Activated T-cell treated with anti-CD3 and anti-CD28 coated beads, Interleukin-2, amount 50 U/mL, for 24 hours (primary cell): ENCODE data around the gene NFATC2.

Experiments used
- DNase-seq: peaks from one replicate; pipeline ENCODE4 v3.0.0-alpha.2; 2020
- H3K27ac Mint-ChIP-seq: 2 replicates; pipeline ENCODE4 v1.8.0; 2020; ENCODE audit warnings: mild to moderate bottlenecking, mixed read lengths
- H3K27me3 Mint-ChIP-seq: 2 replicates; pipeline ENCODE4 v1.8.0; 2020; ENCODE audit warnings: mixed read lengths
- H3K36me3 Mint-ChIP-seq: 2 replicates; pipeline ENCODE4 v1.8.0; 2020; ENCODE audit warnings: low read depth, mixed read lengths
- H3K4me1 Mint-ChIP-seq: 2 replicates; pipeline ENCODE4 v1.8.0; 2020; ENCODE audit warnings: low read depth, mixed read lengths
- H3K4me3 Mint-ChIP-seq: 2 replicates; pipeline ENCODE4 v1.8.0; 2020; ENCODE audit warnings: mild to moderate bottlenecking, moderate library complexity, mixed read lengths
- H3K9me3 Mint-ChIP-seq: 2 replicates; pipeline ENCODE4 v1.8.0; 2020; ENCODE audit warnings: mixed read lengths

Gene NFATC2

DNA sequence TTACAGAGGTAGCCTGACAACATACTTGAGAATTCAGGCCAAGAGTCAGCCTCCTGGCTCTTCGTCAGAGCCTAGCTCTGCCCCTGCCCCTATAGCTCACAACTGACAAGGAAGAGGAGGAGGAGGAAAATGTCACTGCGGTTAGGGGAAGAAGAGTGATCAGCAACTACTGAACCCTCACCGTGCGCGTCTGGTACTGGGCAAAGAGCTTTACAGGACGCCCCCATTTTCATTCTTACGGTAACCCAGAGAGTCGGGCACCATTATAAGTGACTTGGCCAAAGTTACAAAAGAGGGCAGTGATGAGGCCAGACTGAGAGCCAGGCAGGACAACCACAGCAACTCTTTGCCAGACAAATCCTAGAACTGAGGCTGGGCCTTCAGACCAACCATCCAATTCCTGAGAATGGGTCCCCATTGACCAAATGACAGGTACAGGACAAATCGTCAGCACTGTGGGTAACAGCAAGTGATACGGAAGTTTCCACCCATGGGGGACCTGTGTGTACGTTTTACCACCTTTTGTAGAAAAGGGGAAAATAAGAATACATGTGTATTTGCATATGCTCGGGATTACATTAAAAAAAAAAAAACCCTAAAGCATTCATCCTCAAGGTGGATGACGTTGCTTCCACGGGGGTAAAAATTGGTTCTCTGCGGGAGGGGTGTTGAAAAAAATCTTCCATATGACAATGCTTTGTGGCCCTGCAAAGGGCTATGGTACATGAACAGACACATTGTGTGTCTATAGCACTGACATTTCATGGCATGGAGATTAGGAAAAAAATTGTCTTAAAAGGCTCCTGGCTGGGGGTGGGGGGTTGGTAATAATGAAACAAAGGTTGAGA, 118.0 kb downstream of the NFATC2 start:
- Mint-ChIP-seq H3K9me3 (no peaks in the 10 kb centered on the region), H3K27me3 (no peaks in the 10 kb centered on the region), H3K27ac (peak overlapping the region; percentile 90), H3K4me1 (peaks cover 88% of the 10 kb centered on the region), H3K4me3 (peak overlapping the region; percentile 54), H3K36me3 (peaks cover 94% of the 10 kb centered on the region)
- peak; percentile 66 for DNase-seq

GRCh38 chr20:51423810-51424209, 118.7 kb downstream of the NFATC2 start:
- peak overlapping the region; percentile 54 for H3K4me3 Mint-ChIP-seq
- H3K4me1 Mint-ChIP-seq = peaks cover 88% of the 10 kb centered on the region
- DNase-seq = no peak

DNA sequence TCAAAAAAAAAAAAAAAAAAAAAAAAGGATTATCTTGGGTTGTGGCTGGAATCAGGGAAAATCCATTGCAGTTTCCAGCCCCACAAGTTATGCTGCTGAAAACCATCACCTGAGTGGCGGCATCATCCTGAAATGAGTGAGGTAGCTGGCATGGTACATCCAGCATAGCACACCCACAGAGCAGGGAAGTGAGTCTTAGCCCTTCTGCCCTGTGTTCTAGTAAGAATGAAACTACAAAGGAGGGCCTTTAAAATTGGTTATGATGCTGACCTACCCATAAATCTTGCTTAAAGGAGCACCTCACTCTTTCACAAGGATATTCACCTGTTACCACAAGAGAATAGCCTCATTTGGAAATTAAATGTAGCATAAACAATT, 119.2 kb downstream of the NFATC2 start:
- H3K27ac Mint-ChIP-seq = peak overlapping the region; percentile 90
- no peaks in the 10 kb centered on the region for H3K9me3 Mint-ChIP-seq
- H3K4me3 Mint-ChIP-seq = peak overlapping the region; percentile 54
- peaks cover 94% of the 10 kb centered on the region for H3K36me3 Mint-ChIP-seq
- H3K27me3 Mint-ChIP-seq = no peaks in the 10 kb centered on the region
- peaks cover 85% of the 10 kb centered on the region for H3K4me1 Mint-ChIP-seq
- no peak for DNase-seq

More at GRCh38 chr20:51423810-51424209, 118.7 kb downstream of the NFATC2 start:
- peaks cover 94% of the 10 kb centered on the region for H3K36me3 Mint-ChIP-seq
- H3K27me3 Mint-ChIP-seq = no peaks in the 10 kb centered on the region
- peak overlapping the region; percentile 90 for H3K27ac Mint-ChIP-seq
- no peaks in the 10 kb centered on the region for H3K9me3 Mint-ChIP-seq

GRCh38 chr20:51422514-51423289, 119.8 kb downstream of the NFATC2 start:
- H3K4me3 Mint-ChIP-seq = peak overlapping the region; percentile 25
- H3K36me3 Mint-ChIP-seq = peaks cover 94% of the 10 kb centered on the region
- no peaks in the 10 kb centered on the region for H3K27me3 Mint-ChIP-seq
- peaks cover 85% of the 10 kb centered on the region for H3K4me1 Mint-ChIP-seq
- no peak for DNase-seq
- H3K9me3 Mint-ChIP-seq = no peaks in the 10 kb centered on the region
- H3K27ac Mint-ChIP-seq = peak overlapping the region; percentile 90

- H3K27ac Mint-ChIP-seq = peak overlapping the region; percentile 67
Observed at GRCh38 chr20:51420805-51421204, 121.7 kb downstream of the NFATC2 start.

DNA sequence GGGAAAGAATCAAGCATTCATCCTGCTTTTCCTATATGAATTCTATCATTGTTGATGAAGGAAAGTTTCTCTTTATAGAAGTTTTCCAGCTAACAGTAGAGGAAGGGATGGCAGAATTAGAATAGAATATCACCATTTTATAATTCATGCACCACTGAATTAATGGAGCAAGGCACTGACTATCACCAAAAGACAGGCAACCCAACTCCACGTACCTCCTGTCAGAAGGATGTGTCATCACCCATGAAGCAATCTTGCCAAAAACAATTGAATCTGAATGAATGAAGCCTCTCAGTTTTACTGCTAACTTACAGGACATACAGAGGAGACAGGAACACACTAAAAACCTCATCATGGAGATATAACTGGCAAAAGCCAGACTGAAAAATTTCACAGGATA, 122.4 kb downstream of the NFATC2 start:
- Mint-ChIP-seq H3K27me3 (no peaks in the 10 kb centered on the region), H3K9me3 (no peaks in the 10 kb centered on the region), H3K27ac (peak overlapping the region; percentile 56), H3K4me1 (peaks cover 83% of the 10 kb centered on the region), H3K4me3 (no peak overlapping the region), H3K36me3 (peaks cover 95% of the 10 kb centered on the region)
- DNase-seq = no peak

More at GRCh38 chr20:51420805-51421204, 121.7 kb downstream of the NFATC2 start:
- Mint-ChIP-seq H3K9me3 (no peaks in the 10 kb centered on the region), H3K4me3 (no peak overlapping the region), H3K4me1 (peaks cover 82% of the 10 kb centered on the region), H3K36me3 (peaks cover 94% of the 10 kb centered on the region), H3K27me3 (no peaks in the 10 kb centered on the region)
- no peak for DNase-seq

DNA sequence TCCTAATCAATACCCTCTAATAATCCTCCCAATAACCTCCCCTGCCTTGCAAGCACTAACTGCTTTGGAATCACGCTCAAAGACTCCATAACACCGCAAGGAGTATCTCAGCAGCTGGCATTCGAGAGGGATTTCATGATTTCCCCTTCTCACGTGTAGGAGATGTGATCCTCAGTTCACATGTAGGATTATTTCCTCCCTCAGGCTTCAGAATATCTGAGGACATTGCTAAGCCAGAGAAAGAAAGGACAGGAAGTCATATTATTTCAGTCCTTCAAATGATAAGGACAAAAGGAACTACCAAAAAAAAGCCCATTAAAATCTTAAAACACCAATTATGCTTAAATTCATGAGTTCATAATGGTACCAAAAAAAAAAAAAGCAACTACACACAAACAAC, 122.9 kb downstream of the NFATC2 start:
- Mint-ChIP-seq H3K4me1 (peaks cover 84% of the 10 kb centered on the region), H3K36me3 (peaks cover 96% of the 10 kb centered on the region)

GRCh38 chr20:51419231-51419630, 123.3 kb downstream of the NFATC2 start:
- Mint-ChIP-seq H3K27ac (peak overlapping the region; percentile 56), H3K4me1 (peaks cover 84% of the 10 kb centered on the region), H3K27me3 (no peaks in the 10 kb centered on the region), H3K4me3 (no peak overlapping the region), H3K36me3 (peaks cover 97% of the 10 kb centered on the region), H3K9me3 (no peaks in the 10 kb centered on the region)
- DNase-seq = no peak

More for the DNA sequence above, 122.9 kb downstream of the NFATC2 start:
- H3K27me3 Mint-ChIP-seq = no peaks in the 10 kb centered on the region
- peak overlapping the region; percentile 56 for H3K27ac Mint-ChIP-seq
- H3K9me3 Mint-ChIP-seq = no peaks in the 10 kb centered on the region
- DNase-seq = no peak
- H3K4me3 Mint-ChIP-seq = no peak overlapping the region

GRCh38 chr20:51418137-51418529, 124.4 kb downstream of the NFATC2 start:
- Mint-ChIP-seq H3K27me3 (no peaks in the 10 kb centered on the region), H3K9me3 (no peaks in the 10 kb centered on the region), H3K4me3 (no peak overlapping the region), H3K36me3 (peaks cover 95% of the 10 kb centered on the region), H3K27ac (peak overlapping the region; percentile 92), H3K4me1 (peaks cover 82% of the 10 kb centered on the region)
- DNase-seq = no peak

GRCh38 chr20:51417250-51418136, 125.0 kb downstream of the NFATC2 start:
- Mint-ChIP-seq H3K4me3 (peak overlapping the region; percentile 3), H3K27ac (peak overlapping the region; percentile 92), H3K4me1 (peaks cover 80% of the 10 kb centered on the region), H3K9me3 (no peaks in the 10 kb centered on the region), H3K36me3 (peaks cover 96% of the 10 kb centered on the region), H3K27me3 (no peaks in the 10 kb centered on the region)
- DNase-seq = no peak

DNA sequence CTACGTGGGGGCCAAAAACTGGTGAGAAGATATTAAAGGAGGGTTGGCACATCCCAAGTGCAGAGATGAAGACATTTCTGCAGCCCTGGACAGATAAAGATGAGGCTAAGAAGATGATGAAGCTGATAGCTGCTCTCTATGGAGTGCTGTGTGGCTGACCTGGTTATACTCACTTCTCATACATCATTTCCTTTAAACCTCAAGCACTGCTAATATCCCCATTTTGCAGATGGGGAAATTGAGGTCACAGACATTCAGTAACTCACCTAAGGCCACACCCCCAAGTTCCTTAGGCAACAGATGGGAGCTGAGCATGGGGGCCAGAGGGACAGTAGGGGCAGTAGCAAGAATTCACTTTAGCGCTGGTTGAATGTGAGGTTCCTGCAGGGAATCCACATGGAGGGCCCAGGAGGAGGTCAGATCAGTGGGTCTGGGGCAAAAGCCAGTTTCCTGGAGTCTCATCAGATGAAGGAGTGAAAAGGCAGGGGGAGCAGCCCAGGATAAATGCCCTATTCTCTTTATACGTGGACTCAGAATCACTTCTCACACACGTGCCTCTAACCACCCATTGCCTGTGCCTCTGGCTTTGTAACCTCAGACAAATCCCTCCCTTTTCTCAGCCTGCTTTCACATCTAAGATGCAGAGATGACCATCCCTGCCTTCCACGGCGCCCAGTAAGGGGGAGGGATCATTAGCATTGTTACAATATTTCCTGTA, 125.8 kb downstream of the NFATC2 start:
- Mint-ChIP-seq H3K4me3 (no peak overlapping the region), H3K27ac (peak overlapping the region; percentile 92), H3K9me3 (no peaks in the 10 kb centered on the region), H3K4me1 (peaks cover 80% of the 10 kb centered on the region), H3K36me3 (peaks cover 96% of the 10 kb centered on the region), H3K27me3 (no peaks in the 10 kb centered on the region)
- no peak for DNase-seq

GRCh38 chr20:51413857-51414256, 128.7 kb downstream of the NFATC2 start:
- peak overlapping the region; percentile 15 for H3K4me3 Mint-ChIP-seq
- no peak for DNase-seq
- peaks cover 82% of the 10 kb centered on the region for H3K4me1 Mint-ChIP-seq

DNA sequence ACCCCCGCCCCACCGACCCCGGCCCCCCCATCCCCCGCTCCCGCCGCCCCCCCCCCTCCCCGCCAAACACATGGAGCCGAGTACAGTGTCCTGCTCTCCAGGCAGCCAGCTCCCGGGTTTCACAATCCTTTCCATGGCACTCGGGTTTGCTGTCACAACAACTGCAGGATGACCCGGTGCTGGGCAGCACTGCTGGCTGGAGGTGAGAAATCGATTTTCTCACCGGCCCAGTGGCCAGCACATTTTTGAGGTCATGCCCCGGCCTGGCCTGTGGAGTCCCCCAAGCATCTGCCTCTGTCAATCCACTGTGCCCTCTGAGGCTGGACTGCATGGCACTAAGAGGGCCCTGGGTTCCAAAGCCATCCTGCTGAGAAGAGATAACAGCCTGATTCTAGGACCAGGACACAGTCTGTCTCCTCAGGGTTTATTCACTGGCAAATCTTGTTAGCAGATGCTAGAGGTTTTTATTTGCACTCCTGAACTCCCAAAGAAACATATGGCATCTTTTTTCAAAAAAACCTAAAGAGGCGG, 129.5 kb downstream of the NFATC2 start:
- Mint-ChIP-seq H3K36me3 (peaks cover 95% of the 10 kb centered on the region), H3K27me3 (no peaks in the 10 kb centered on the region), H3K27ac (peak overlapping the region; percentile 80), H3K4me1 (peaks cover 82% of the 10 kb centered on the region), H3K9me3 (peaks cover 3% of the 10 kb centered on the region), H3K4me3 (no peak overlapping the region)
- no peak for DNase-seq

More at GRCh38 chr20:51413857-51414256, 128.7 kb downstream of the NFATC2 start:
- H3K9me3 Mint-ChIP-seq = peaks cover 3% of the 10 kb centered on the region
- peak overlapping the region; percentile 92 for H3K27ac Mint-ChIP-seq
- no peaks in the 10 kb centered on the region for H3K27me3 Mint-ChIP-seq
- peaks cover 95% of the 10 kb centered on the region for H3K36me3 Mint-ChIP-seq
